CD14-positive monocyte (primary cell): ENCODE measurements around the gene INPP5A. TPM values are rescaled to one million over a fixed set of nuclear protein-coding genes. Genes with fewer than 3 reads are reported as not detected.

Source experiments
- DNase-seq, 3 donors: peaks; one replicate each; pipeline ENCODE4 v3.0.0-alpha.2; 2011 to 2022
- H2AFZ ChIP-seq: 2 replicates; pipeline ENCODE4 v1.6.0; 2012; ENCODE audit warnings: mild to moderate bottlenecking, low read depth, low read length, inconsistent platforms; ENCODE audit not compliant: insufficient read depth, poor library complexity, severe bottlenecking
- H3K27ac ChIP-seq, 2 donors: 1 replicate in 1 of 2; 2 replicates in 1 of 2; pipeline ENCODE4 v1.5.1; 2012 to 2013; ENCODE audit warnings: low read length in 2 of 2, control low read depth in 1 of 2, inconsistent platforms in 1 of 2, low read depth in 1 of 2, mild to moderate bottlenecking in 1 of 2
- H3K27me3 ChIP-seq, 2 donors: one replicate each; pipeline versions ENCODE4 v1.6.0 to v1.6.1; 2011 to 2013; ENCODE audit warnings: low read length in 2 of 2; ENCODE audit not compliant: control insufficient read depth in 2 of 2, insufficient read depth in 2 of 2
- H3K36me3 ChIP-seq, 2 donors: replicated peaks in 1 of 2; 1 replicate in 1 of 2; 2 replicates in 1 of 2; pipeline versions ENCODE4 v1.5.1 to v1.6.1; 2012 to 2013; ENCODE audit warnings: low read length in 2 of 2, control low read depth in 1 of 2, inconsistent platforms in 1 of 2, mild to moderate bottlenecking in 1 of 2; ENCODE audit not compliant: insufficient read depth in 2 of 2, control insufficient read depth in 1 of 2
- H3K4me1 ChIP-seq, 2 donors: 1 replicate in 1 of 2; 2 replicates in 1 of 2; pipeline versions ENCODE4 v1.5.1 to v1.6.1; 2012 to 2013; ENCODE audit warnings: low read length in 2 of 2, control low read depth in 1 of 2, inconsistent platforms in 1 of 2, mild to moderate bottlenecking in 1 of 2, moderate library complexity in 1 of 2; ENCODE audit not compliant: insufficient read depth in 2 of 2, control insufficient read depth in 1 of 2
- H3K4me2 ChIP-seq: replicated peaks from 2 replicates; pipeline ENCODE3; 2012; ENCODE audit warnings: low read length, moderate library complexity, mild to moderate bottlenecking; ENCODE audit not compliant: poor library complexity, severe bottlenecking; ENCODE audit errors: extremely low read depth
- H3K4me3 ChIP-seq, 3 experiments: fragments of 200-600 bp in 1 of 3; sonication (generic) in 1 of 3; replicated peaks in 1 of 3; 1 replicate in 2 of 3; 2 replicates in 1 of 3; pipeline ENCODE4 v1.5.1; 2011 to 2013; ENCODE audit warnings: low read length in 3 of 3, mild to moderate bottlenecking in 3 of 3, control low read depth in 2 of 3, low read depth in 2 of 3, inconsistent platforms in 1 of 3, moderate library complexity in 1 of 3
- H3K79me2 ChIP-seq: 2 replicates; pipeline ENCODE4 v1.6.0; 2012; ENCODE audit warnings: mild to moderate bottlenecking, control low read depth, inconsistent platforms, low read length, moderate library complexity; ENCODE audit not compliant: insufficient read depth
- H3K9ac ChIP-seq: 2 replicates; pipeline ENCODE4 v1.6.0; 2017; ENCODE audit warnings: low read length, mild to moderate bottlenecking; ENCODE audit not compliant: insufficient read depth, poor library complexity, severe bottlenecking
- H3K9me3 ChIP-seq, 2 donors: replicated peaks in 1 of 2; 1 replicate in 1 of 2; 2 replicates in 1 of 2; pipeline versions ENCODE4 v1.5.1 to v1.6.1; 2012 to 2013; ENCODE audit warnings: low read length in 2 of 2, control low read depth in 1 of 2; ENCODE audit not compliant: control insufficient read depth in 1 of 2, insufficient read depth in 1 of 2
- H4K20me1 ChIP-seq: 2 replicates; pipeline ENCODE4 v1.6.0; 2012; ENCODE audit warnings: mild to moderate bottlenecking, low read length, control low read depth, moderate library complexity; ENCODE audit not compliant: insufficient read depth
- H3K27ac Mint-ChIP-seq, 7 donors: one replicate each; pipeline ENCODE4 v1.8.0; 2020; ENCODE audit warnings: mild to moderate bottlenecking in 7 of 7, mixed read lengths in 7 of 7, moderate library complexity in 6 of 7, inconsistent platforms in 2 of 7
- H3K27me3 Mint-ChIP-seq, 3 donors: one replicate each; pipeline ENCODE4 v1.8.0; 2021 to 2022; ENCODE audit warnings: low read depth in 3 of 3, mild to moderate bottlenecking in 3 of 3, mixed read lengths in 3 of 3, moderate library complexity in 3 of 3, inconsistent platforms in 1 of 3
- H3K36me3 Mint-ChIP-seq, 2 donors: one replicate each; pipeline ENCODE4 v1.8.0; 2020; ENCODE audit warnings: mixed read lengths in 2 of 2, inconsistent platforms in 1 of 2, mild to moderate bottlenecking in 1 of 2
- H3K4me1 Mint-ChIP-seq: one replicate; pipeline ENCODE4 v1.8.0; 2020; ENCODE audit warnings: mild to moderate bottlenecking, mixed read lengths
- H3K4me3 Mint-ChIP-seq, 2 donors: one replicate each; pipeline ENCODE4 v1.8.0; 2020; ENCODE audit warnings: mild to moderate bottlenecking in 2 of 2, mixed read lengths in 2 of 2, moderate library complexity in 1 of 2
- H3K9me3 Mint-ChIP-seq, 7 donors: one replicate each; pipeline ENCODE4 v1.8.0; 2020 to 2022; ENCODE audit warnings: mixed read lengths in 7 of 7, mild to moderate bottlenecking in 6 of 7, moderate library complexity in 6 of 7, inconsistent platforms in 2 of 7
- CTCF ChIP-seq: fragments of 200-600 bp; IDR thresholded peaks from one replicate; pipeline ENCODE4 v1.8.0; 2022; ENCODE audit warnings: antibody characterized with exemption, mild to moderate bottlenecking
- WGBS: methylation state at CpG from one replicate; pipeline ENCODE4 v1.1.5; 2013; ENCODE audit warnings: missing lambda C conversion rate; ENCODE audit not compliant: insufficient coverage; 5-methylcytosine and 5-hydroxymethylcytosine counted together
- intact Hi-C, 2 donors: fragments of 100-400 bp; cut with micrococcal nuclease; formaldehyde crosslinking; loops; one replicate each; pipeline versions ENCODE4 v1.15.0 to v1.15.1; 2023
- polyA plus RNA-seq, 3 donors: library from polyadenylated mRNA; depleted of rRNA in 1 of 3; unstranded in 2 of 3; stranded (reverse) in 1 of 3; fragments of 300-500 nt in 2 of 3; fragments of >200 nt in 1 of 3; fragmentation: Illumina TruSeq in 2 of 3; gene quantifications; 1 replicate in 2 of 3; 2 replicates in 1 of 3; pipeline ENCODE4 v1.2.3, GENCODE V29; 2012 to 2021

Gene INPP5A
- polyA plus RNA-seq, 3 donors = 0.87 to 17.2 (median 2.9) TPM

GRCh38 chr10:132524443-132525285 is 12.9 kb upstream of the INPP5A start:
- Histone ChIP-seq H3K27ac (no peak overlapping the region), H2AFZ (no peak overlapping the region), H3K4me1 (no peaks in the 10 kb centered on the region), H3K4me2 (no peak overlapping the region), H4K20me1 (no peaks in the 10 kb centered on the region), H3K9ac (no peak overlapping the region), H3K9me3 (no peaks in the 10 kb centered on the region), H3K36me3 (no peaks in the 10 kb centered on the region), H3K27me3 (peaks cover 3 to 19% of the 10 kb centered on the region in 2 donors), H3K4me3 (no peak overlapping the region), H3K79me2 (no peaks in the 10 kb centered on the region)
- Mint-ChIP-seq H3K27ac (no peak overlapping the region), H3K4me3 (no peak overlapping the region), H3K9me3 (peaks cover 0 to 6% (median 0%) of the 10 kb centered on the region in 7 donors), H3K27me3 (peaks cover 31 to 46% (median 35%) of the 10 kb centered on the region in 3 donors), H3K36me3 (no peaks in the 10 kb centered on the region), H3K4me1 (no peaks in the 10 kb centered on the region)
- 96% methylated on average over 14 of the region's 23 CpGs for WGBS
- DNase-seq = no peak
- intact Hi-C loops = loop anchor here in 1 of 2 donors (5.0 kb wide), 1 partner anchor 62 kb away; no protein-coding TSS in a partner anchor
- no peak for TF ChIP-seq CTCF

GRCh38 chr10:132526676-132527075 is 10.9 kb upstream of the INPP5A start:
- DNase-seq = no peak
- H3K4me1 Mint-ChIP-seq = no peaks in the 10 kb centered on the region
- no peak overlapping the region for H3K4me3 Mint-ChIP-seq
- H3K4me2 ChIP-seq = no peak overlapping the region
- no peak overlapping the region for H3K27ac Mint-ChIP-seq
- peaks cover 5 to 22% of the 10 kb centered on the region in 2 donors for H3K27me3 ChIP-seq
- intact Hi-C loops = no loop called here
- no peaks in the 10 kb centered on the region for H3K36me3 ChIP-seq
- no peak overlapping the region for H3K27ac ChIP-seq
- H3K9ac ChIP-seq = no peak overlapping the region
- H3K4me1 ChIP-seq = no peaks in the 10 kb centered on the region
- H3K27me3 Mint-ChIP-seq = peaks cover 31 to 47% (median 36%) of the 10 kb centered on the region in 3 donors
- TF ChIP-seq CTCF = no peak
- H2AFZ ChIP-seq = no peak overlapping the region
- no peaks in the 10 kb centered on the region for H3K79me2 ChIP-seq
- H3K9me3 Mint-ChIP-seq = peaks cover 2 to 14% (median 8%) of the 10 kb centered on the region in 7 donors
- H3K4me3 ChIP-seq = no peak overlapping the region
- H3K36me3 Mint-ChIP-seq = no peaks in the 10 kb centered on the region
- WGBS = 83% methylated on average over 8 of the region's 16 CpGs
- peaks cover 0 to 5% of the 10 kb centered on the region in 2 donors for H3K9me3 ChIP-seq
- H4K20me1 ChIP-seq = no peaks in the 10 kb centered on the region
